ENCODE data around the gene CDH15.
"Not testable (repeated sequence)": the region's sequence is repeated elsewhere in the genome, so short reads cannot be mapped to it uniquely, and the experiment has no call there.

The CDH15 gene

GRCh38 chr16:89157778-89158177, 13.8 kb upstream of the CDH15 start:
- DNase-seq: no peak

GRCh38 chr16:89159066-89159849, 12.3 kb upstream of the CDH15 start:
- no peak for DNase-seq

- DNase-seq: no peak
These were observed 11.6 kb upstream of the CDH15 start for GRCh38 chr16:89159850-89160354.

- no peak for DNase-seq
These were observed 10.4 kb upstream of the CDH15 start for GRCh38 chr16:89160977-89161701.

GRCh38 chr16:89161763-89162713, 9.5 kb upstream of the CDH15 start:
- no peak for DNase-seq

- DNase-seq: no peak
These were observed 8.3 kb upstream of the CDH15 start for GRCh38 chr16:89163297-89163696.

- DNase-seq: no peak
These were observed 7.1 kb upstream of the CDH15 start for GRCh38 chr16:89164436-89164835.

GRCh38 chr16:89164847-89165680, 6.5 kb upstream of the CDH15 start:
- no peak for DNase-seq

GRCh38 chr16:89165681-89165979, 5.9 kb upstream of the CDH15 start:
- DNase-seq: not testable (repeated sequence)

- no peak for DNase-seq
These were observed 4.7 kb upstream of the CDH15 start for GRCh38 chr16:89166696-89167424.

GRCh38 chr16:89167425-89167941, 4.1 kb upstream of the CDH15 start:
- peak; percentile 85 for DNase-seq

- DNase-seq: no peak
These were observed 3.0 kb upstream of the CDH15 start for GRCh38 chr16:89168381-89169189.

GRCh38 chr16:89169778-89170177, 1.8 kb upstream of the CDH15 start:
- DNase-seq: no peak

- DNase-seq: no peak
These were observed 967 bp upstream of the CDH15 start for GRCh38 chr16:89170346-89171215.

GRCh38 chr16:89172171-89172527, 601 bp downstream of the CDH15 start:
- DNase-seq: no peak

GRCh38 chr16:89172528-89173173, 1.1 kb downstream of the CDH15 start:
- no peak for DNase-seq

GRCh38 chr16:89173174-89173921, 1.8 kb downstream of the CDH15 start:
- no peak for DNase-seq
